Sigmoid colon (tissue), 4 donors: ENCODE measurements around the gene IGFL1.

ENCODE experiments used
- CTCF ChIP-seq, 4 experiments: fragments of 450-650 bp in 3 of 4; fragments of 200-600 bp in 1 of 4; IDR thresholded peaks; one replicate each; pipeline ENCODE4 v1.5.1; 2016 to 2019; ENCODE audit warnings: antibody characterized with exemption in 4 of 4, mild to moderate bottlenecking in 3 of 4, moderate library complexity in 2 of 4
- EP300 ChIP-seq, 4 donors: sonication (generic); formaldehyde crosslinking; IDR thresholded peaks; one replicate each; pipeline ENCODE4 v1.6.1; 2017; ENCODE audit warnings: antibody characterized with exemption in 4 of 4

GRCh38 chr19:46269101-46269500, 39.6 kb downstream of the IGFL1 start:
- no peak for TF ChIP-seq CTCF (IDR thresholded peaks at IDR 0.05)
- TF ChIP-seq EP300 (IDR thresholded peaks at IDR 0.05), result no peak
